Measurements from ENCODE around the gene CASP9. TPM values are rescaled to one million over a fixed set of nuclear protein-coding genes. Genes with fewer than 3 reads are reported as not detected.
"Not testable (repeated sequence)": the region's sequence is repeated elsewhere in the genome, so short reads cannot be mapped to it uniquely, and the experiment has no call there.

The CASP9 gene
- total and polyA plus RNA-seq, 7 donors: 5.3 to 10.5 (median 8.0) TPM

DNA sequence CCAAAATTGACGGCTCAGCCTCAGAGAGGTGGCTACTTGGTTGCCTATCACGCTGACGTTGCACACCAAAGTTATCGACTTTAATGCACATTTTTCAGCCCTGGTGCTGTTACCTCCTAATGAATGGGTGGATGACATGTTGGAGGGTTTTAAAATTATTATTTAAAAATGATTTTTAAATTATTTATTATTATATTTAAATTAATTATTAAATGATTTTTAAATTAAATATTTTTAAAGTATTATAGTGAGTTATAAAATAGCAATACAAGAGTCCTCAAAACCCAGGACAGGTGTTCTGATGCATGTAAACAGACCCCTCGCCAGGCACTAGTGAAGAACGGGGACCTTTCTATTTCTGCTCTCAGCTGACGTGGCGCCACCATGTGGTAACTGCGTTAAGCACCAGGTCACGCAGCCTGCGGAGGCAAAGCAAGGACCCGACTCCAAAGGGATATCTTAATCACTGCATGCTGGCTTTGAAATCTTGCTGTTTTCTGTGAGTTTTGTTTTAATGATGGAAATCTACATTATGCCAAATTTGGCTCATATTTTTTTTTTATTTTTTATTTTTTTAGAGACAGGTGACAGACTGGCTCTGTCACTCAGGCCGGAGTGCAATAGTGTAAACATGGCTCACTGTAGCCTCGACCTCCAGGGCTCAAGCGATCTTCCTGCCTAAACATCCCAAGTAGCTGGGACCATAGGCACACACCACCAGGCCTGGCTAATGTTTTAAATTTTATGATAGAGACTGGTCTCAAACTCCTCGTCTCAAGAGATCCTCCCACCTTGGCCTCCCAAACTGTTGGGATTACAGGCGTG is 22.6 kb downstream of the CASP9 start:
- no peaks in the 10 kb centered on the region for H3K27me3 ChIP-seq (ENCODE audit: insufficient read depth in 3 of 3, low read length in 2 of 3)
- no peaks in the 10 kb centered on the region for H3K4me1 ChIP-seq
- ATAC-seq (peak; percentile 73 to 83 (median 81)), DNase-seq (peak; percentile 57 to 69)
- H3K27ac ChIP-seq: no peak overlapping the region
- WGBS, 3 donors: 58 to 65% (median 61%) methylated on average over 17 of the region's 17 CpGs
- no peak overlapping the region for H3K4me3 ChIP-seq
- H3K9me3 ChIP-seq: no peaks in the 10 kb centered on the region
- H3K36me3 ChIP-seq (ENCODE audit: insufficient read depth in 1 of 2, low read depth in 1 of 2): peaks cover 0 to 57% of the 10 kb centered on the region in 2 donors
- intact Hi-C loops (cut with DNase I): loop anchor here in 1 of 2 donors (10.0 kb wide), 1 partner anchor 177 kb away; no protein-coding TSS in a partner anchor
- TF ChIP-seq, protein P1, sequence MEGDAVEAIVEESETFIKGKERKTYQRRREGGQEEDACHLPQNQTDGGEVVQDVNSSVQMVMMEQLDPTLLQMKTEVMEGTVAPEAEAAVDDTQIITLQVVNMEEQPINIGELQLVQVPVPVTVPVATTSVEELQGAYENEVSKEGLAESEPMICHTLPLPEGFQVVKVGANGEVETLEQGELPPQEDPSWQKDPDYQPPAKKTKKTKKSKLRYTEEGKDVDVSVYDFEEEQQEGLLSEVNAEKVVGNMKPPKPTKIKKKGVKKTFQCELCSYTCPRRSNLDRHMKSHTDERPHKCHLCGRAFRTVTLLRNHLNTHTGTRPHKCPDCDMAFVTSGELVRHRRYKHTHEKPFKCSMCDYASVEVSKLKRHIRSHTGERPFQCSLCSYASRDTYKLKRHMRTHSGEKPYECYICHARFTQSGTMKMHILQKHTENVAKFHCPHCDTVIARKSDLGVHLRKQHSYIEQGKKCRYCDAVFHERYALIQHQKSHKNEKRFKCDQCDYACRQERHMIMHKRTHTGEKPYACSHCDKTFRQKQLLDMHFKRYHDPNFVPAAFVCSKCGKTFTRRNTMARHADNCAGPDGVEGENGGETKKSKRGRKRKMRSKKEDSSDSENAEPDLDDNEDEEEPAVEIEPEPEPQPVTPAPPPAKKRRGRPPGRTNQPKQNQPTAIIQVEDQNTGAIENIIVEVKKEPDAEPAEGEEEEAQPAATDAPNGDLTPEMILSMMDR (IDR thresholded peaks at IDR 0.05): peak; percentile 67

DNA sequence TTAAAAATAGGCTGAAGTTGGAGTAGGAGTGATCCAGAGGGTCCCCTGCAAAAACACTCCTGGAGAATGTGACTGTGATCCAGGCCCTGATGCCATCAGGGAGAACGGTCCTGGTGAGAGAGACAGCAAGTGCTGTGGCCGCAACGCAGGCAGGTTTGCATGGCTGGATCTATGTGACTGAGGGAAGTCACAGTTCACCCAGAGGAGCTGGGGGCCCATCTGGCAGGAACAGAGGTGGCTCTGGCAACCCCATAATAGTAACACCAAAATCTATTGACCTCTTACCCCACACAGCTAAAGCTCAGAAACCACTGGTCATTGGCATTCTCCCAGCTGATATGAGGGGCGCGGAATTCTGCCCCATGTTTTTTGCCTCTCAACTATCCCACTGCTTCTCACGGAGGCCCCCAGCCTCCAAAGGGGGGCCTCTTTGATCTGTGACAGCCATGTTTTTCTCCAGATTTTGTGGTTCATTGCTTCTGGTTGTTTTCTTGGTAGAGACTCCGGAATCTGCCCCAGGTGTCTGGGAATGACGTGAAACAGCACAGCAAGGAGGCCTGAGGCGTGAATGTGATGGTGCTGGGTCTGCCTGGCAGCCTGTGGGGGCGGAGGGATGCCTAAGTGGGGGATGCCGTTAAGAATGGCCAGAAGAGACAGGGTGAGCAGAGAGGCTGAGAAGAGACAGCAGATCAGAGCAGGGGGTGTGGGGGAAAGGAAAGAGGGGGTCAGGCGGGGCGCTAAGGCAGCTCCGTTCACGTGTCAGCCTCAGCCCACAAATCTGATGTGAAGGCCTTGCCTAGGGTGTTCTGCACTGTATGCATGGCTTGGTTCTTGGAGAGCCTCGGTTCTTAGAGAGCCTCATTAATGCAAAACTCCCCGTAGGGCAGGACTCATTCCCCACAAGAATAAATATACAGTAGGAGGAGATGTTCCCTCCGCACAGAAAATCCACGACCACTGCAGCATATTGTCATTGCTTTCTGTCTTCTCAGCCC is 23.5 kb downstream of the CASP9 start:
- intact Hi-C loops (cut with DNase I): loop anchor here in 1 of 2 donors (10.0 kb wide), 1 partner anchor 176 kb away; no protein-coding TSS in a partner anchor
- Histone ChIP-seq H3K4me3 (no peak overlapping the region), H3K27ac (no peak overlapping the region), H3K36me3 (ENCODE audit: insufficient read depth in 1 of 2, low read depth in 1 of 2) (peaks cover 0 to 60% of the 10 kb centered on the region in 2 donors), H3K27me3 (ENCODE audit: insufficient read depth in 3 of 3, low read length in 2 of 3) (no peaks in the 10 kb centered on the region), H3K9me3 (no peaks in the 10 kb centered on the region), H3K4me1 (no peaks in the 10 kb centered on the region)
- ATAC-seq (no peak), DNase-seq (no peak)
- WGBS, 3 donors: 81 to 91% (median 85%) methylated on average over 19 of the region's 19 CpGs
- TF ChIP-seq, protein P1 (IDR thresholded peaks at IDR 0.05): no peak

DNA sequence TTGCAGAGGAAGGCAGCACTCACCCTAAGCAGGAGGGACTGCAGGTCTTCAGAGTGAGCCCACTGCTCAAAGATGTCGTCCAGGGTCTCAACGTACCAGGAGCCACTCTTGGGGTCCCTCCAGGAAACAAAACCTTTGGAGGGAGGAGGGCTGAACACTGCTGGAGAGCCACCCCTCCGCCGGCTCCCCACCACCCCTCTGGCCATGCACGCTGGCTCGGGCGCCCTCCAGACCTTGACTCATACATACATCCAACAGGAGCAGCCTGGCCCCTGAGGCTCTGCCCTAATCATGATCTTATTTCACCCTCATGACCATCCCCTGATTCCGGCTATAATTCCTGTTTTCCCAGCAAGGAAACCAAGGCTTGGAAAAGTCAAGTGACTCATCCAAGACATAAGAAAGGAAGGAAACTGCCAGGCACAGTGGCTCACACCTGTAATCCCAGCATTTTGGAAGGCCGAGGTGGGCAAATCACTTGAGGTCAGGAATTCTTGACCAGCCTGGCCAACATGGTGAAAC is 30.1 kb downstream of the CASP9 start:
- Histone ChIP-seq H3K27ac (no peak overlapping the region), H3K27me3 (ENCODE audit: insufficient read depth in 3 of 3, low read length in 2 of 3) (no peaks in the 10 kb centered on the region), H3K4me1 (no peaks in the 10 kb centered on the region), H3K4me3 (no peak overlapping the region), H3K9me3 (no peaks in the 10 kb centered on the region), H3K36me3 (ENCODE audit: insufficient read depth in 1 of 2, low read depth in 1 of 2) (peaks cover 0 to 70% of the 10 kb centered on the region in 2 donors)
- DNase-seq: no peak
- WGBS, 3 donors: 89 to 99% (median 95%) methylated on average over 9 of the region's 9 CpGs
- TF ChIP-seq, protein P1 (IDR thresholded peaks at IDR 0.05): no peak
- no peak for ATAC-seq
- intact Hi-C loops (cut with DNase I): no loop called here

DNA sequence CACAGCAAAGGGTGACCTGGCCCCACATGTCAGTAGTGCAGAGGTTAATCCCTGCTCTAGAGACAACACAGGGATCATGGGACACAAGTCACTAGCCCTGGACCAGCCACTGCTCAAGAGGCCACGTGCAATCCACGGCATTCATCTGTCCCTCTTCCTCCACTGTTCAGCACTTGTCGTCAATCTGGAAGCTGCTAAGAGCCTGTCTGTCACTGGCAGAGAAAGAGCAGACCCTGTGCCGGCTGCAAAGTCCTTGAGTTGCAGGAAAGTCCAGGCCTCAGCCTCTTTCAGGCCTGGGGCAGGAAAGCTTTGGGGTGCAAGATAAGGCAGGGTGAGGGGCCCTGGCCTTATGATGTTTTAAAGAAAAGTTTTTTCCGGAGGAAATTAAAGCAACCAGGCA is 31.4 kb downstream of the CASP9 start:
- Histone ChIP-seq H3K4me3 (no peak overlapping the region), H3K9me3 (no peaks in the 10 kb centered on the region), H3K27me3 (ENCODE audit: insufficient read depth in 3 of 3, low read length in 2 of 3) (no peaks in the 10 kb centered on the region), H3K27ac (no peak overlapping the region), H3K36me3 (ENCODE audit: insufficient read depth in 1 of 2, low read depth in 1 of 2) (peaks cover 0 to 67% of the 10 kb centered on the region in 2 donors), H3K4me1 (no peaks in the 10 kb centered on the region)
- intact Hi-C loops (cut with DNase I): no loop called here
- TF ChIP-seq, protein P1 (IDR thresholded peaks at IDR 0.05): no peak
- ATAC-seq (no peak), DNase-seq (no peak)
- WGBS, 3 donors: 84 to 94% (median 85%) methylated on average over 5 of the region's 5 CpGs

DNA sequence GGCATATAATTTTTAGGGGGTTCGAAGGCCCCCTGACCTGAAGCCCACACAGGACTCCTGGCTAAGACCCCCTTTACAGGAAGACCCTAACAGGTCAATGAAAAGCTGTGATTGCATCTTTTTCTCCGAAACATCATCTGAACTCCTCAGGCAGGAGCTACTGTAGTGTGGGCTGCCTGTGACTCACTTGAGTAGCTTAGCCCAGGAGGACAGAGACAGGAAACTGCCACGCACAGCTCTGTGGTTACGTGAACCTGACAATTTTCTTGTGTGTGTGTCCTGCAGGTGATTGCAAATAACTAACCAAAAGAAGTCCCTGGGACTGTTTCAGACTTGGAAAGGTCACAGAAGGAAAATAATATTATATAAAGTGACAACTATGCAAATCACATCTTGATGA is 33.0 kb downstream of the CASP9 start:
- intact Hi-C loops (cut with DNase I); H3K4me3 ChIP-seq; H3K4me1 ChIP-seq; H3K27me3 ChIP-seq (ENCODE audit: insufficient read depth in 3 of 3, low read length in 2 of 3); H3K9me3 ChIP-seq; DNase-seq; ATAC-seq; H3K27ac ChIP-seq: not testable (repeated sequence)
- 92 to 95% (median 94%) methylated on average over 4 of the region's 4 CpGs for WGBS, 3 donors
- peaks cover 0 to 57% of the 10 kb centered on the region in 2 donors for H3K36me3 ChIP-seq (ENCODE audit: insufficient read depth in 1 of 2, low read depth in 1 of 2)
